GM12892 (cell line): ENCODE measurements around the gene CYB561A3.

Experiments used
- POLR2A ChIP-seq: IDR thresholded peaks from 2 replicates; pipeline ENCODE4 v1.6.1; 2011; ENCODE audit warnings: low read depth, low read length, control low read depth
- POLR2AphosphoS5 ChIP-seq: IDR thresholded peaks from 2 replicates; pipeline ENCODE4 v1.6.1; 2011; ENCODE audit warnings: low read depth, low read length, control low read depth

DNA sequence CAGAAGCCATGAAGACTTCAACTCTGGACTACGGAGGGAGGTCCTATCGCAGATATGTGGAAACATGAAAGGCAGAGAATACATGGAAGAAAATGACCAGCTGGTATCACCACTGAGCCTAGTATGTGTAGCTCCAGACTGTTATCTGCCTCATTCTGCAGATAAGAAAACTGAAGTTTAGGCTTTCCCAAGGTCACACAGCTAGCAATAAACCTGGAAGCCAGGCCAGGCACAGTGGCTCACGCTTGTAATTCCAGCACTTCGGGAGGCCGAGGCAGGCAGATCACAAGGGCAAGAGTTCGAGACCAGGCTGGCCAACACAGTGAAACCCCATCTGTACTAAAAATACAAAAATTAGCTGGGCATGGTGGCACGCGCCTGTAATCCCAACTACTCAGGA lies 50.9 kb downstream of the CYB561A3 start:
- TF ChIP-seq POLR2A (no peak), POLR2AphosphoS5 (no peak)
